ENCODE measurements around the gene ITPRIPL2. TPM values are rescaled to one million over a fixed set of nuclear protein-coding genes. Genes with fewer than 3 reads are reported as not detected.

ITPRIPL2 gene
- total RNA-seq, 1 donor from 2014 or later: 21.8 TPM

- no peaks in the 10 kb centered on the region for H3K27me3 Mint-ChIP-seq (ENCODE audit: low read depth)
- no peaks in the 10 kb centered on the region for H3K36me3 Mint-ChIP-seq (ENCODE audit: low read depth)
- no peak overlapping the region for H3K27ac Mint-ChIP-seq (ENCODE audit: unreplicated experiment)
- H3K4me3 Mint-ChIP-seq: no peak overlapping the region
- H3K4me1 Mint-ChIP-seq: peaks cover 6% of the 10 kb centered on the region
- no peaks in the 10 kb centered on the region for H3K9me3 Mint-ChIP-seq
- no peak for DNase-seq (ENCODE audit: low read depth, low spot score)
- TF ChIP-seq, protein P1, sequence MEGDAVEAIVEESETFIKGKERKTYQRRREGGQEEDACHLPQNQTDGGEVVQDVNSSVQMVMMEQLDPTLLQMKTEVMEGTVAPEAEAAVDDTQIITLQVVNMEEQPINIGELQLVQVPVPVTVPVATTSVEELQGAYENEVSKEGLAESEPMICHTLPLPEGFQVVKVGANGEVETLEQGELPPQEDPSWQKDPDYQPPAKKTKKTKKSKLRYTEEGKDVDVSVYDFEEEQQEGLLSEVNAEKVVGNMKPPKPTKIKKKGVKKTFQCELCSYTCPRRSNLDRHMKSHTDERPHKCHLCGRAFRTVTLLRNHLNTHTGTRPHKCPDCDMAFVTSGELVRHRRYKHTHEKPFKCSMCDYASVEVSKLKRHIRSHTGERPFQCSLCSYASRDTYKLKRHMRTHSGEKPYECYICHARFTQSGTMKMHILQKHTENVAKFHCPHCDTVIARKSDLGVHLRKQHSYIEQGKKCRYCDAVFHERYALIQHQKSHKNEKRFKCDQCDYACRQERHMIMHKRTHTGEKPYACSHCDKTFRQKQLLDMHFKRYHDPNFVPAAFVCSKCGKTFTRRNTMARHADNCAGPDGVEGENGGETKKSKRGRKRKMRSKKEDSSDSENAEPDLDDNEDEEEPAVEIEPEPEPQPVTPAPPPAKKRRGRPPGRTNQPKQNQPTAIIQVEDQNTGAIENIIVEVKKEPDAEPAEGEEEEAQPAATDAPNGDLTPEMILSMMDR (conservative IDR thresholded peaks at IDR 0.05): no peak
These were observed 8.6 kb upstream of the ITPRIPL2 start for GRCh38 chr16:19105131-19105530.

DNA sequence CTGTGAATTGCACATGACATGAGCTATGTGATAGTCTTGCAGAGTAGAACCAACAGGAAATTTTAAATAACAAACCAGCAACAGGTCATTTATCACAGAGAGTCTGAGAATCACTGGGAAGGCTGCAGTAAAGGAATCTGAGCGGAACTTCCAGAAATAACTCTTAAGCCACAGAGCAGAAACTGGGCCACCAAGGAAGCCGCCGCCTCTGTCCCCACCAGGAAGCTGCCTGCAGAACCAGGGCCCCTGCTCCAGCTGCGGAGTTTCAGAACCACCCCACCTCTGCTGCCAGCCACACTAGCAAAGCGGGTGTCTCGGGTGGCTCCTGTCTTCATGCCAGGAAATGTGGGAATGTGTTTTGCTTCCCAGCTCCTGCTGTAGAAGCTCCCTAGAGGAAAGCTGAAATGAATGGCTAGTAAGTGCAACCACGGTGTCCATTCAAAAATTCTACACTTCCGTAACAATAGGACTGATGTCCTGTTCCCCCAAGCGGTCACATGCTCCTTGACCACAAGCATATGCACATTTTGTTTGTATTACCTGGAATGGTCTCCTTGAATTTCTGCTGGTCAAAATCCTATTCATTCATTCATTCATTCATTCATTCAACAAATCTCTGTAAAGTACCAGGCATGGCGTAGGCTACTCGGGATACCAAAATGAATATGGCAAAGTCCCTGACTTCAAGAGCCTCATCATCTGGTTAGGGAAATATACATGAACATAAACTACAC, 7.7 kb upstream of the ITPRIPL2 start:
- TF ChIP-seq, protein P1 (conservative IDR thresholded peaks at IDR 0.05): no peak
- Mint-ChIP-seq H3K27me3 (ENCODE audit: low read depth) (no peaks in the 10 kb centered on the region), H3K27ac (ENCODE audit: unreplicated experiment) (no peak overlapping the region), H3K9me3 (no peaks in the 10 kb centered on the region), H3K36me3 (ENCODE audit: low read depth) (no peaks in the 10 kb centered on the region), H3K4me1 (peaks cover 6% of the 10 kb centered on the region), H3K4me3 (no peak overlapping the region)
- DNase-seq (ENCODE audit: low read depth, low spot score): no peak

- Mint-ChIP-seq H3K4me1 (peaks cover 6% of the 10 kb centered on the region), H3K27ac (ENCODE audit: unreplicated experiment) (no peak overlapping the region), H3K4me3 (no peak overlapping the region), H3K36me3 (ENCODE audit: low read depth) (no peaks in the 10 kb centered on the region), H3K27me3 (ENCODE audit: low read depth) (no peaks in the 10 kb centered on the region), H3K9me3 (no peaks in the 10 kb centered on the region)
- TF ChIP-seq, protein P1 (conservative IDR thresholded peaks at IDR 0.05): no peak
- no peak for DNase-seq (ENCODE audit: low read depth, low spot score)
These were observed 7.1 kb upstream of the ITPRIPL2 start for GRCh38 chr16:19106625-19107020.

DNA sequence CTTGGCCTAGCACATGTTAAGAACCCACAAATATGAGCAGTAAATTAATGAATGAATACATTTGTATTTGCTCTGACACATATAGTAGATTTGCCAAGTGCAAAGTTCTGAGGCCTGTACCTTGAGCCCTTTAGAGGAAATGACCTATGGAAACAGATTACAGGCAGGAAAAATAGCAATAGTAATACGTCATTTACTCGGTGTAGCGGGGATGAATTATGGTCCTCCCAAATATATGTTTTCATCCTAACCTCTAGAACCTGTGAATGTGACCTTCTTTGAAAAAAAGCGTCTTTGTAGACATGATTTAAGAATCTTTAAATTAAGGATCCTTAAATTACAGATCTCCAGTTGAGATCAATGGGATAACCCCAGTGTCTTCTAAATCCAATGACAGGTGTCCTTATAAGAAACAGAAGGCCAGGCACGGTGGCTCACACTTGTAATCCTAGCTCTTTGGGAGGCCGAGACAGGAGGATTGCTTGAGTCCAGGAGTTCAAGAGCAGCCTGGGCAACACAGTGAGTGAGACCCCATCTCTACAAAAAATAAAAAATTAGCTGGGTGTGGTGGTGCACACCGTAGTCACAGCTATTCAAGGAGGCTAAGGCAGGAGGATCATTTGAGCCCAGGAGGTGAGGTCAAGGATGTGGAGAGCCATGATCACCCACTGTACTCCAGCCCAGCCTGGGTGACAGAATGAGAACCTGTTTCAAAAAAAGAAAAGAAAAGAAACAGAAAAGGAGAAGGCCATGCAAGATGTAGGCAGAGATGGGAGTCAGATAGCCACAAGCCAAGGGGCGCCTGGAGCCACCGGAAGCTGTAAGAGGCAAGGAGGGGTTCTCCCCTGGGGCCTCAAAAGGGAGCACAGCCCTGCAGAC, 5.1 kb upstream of the ITPRIPL2 start:
- H3K27ac Mint-ChIP-seq (ENCODE audit: unreplicated experiment): no peak overlapping the region
- no peaks in the 10 kb centered on the region for H3K9me3 Mint-ChIP-seq
- no peak for DNase-seq (ENCODE audit: low read depth, low spot score)
- no peaks in the 10 kb centered on the region for H3K27me3 Mint-ChIP-seq (ENCODE audit: low read depth)
- H3K4me3 Mint-ChIP-seq: no peak overlapping the region
- TF ChIP-seq, protein P1 (conservative IDR thresholded peaks at IDR 0.05): no peak
- H3K36me3 Mint-ChIP-seq (ENCODE audit: low read depth): no peaks in the 10 kb centered on the region
- peaks cover 14% of the 10 kb centered on the region for H3K4me1 Mint-ChIP-seq

- no peaks in the 10 kb centered on the region for H3K9me3 Mint-ChIP-seq
- H3K27me3 Mint-ChIP-seq (ENCODE audit: low read depth): no peaks in the 10 kb centered on the region
- no peak overlapping the region for H3K4me3 Mint-ChIP-seq
- peaks cover 15% of the 10 kb centered on the region for H3K4me1 Mint-ChIP-seq
- DNase-seq (ENCODE audit: low read depth, low spot score): no peak
- TF ChIP-seq, protein P1 (conservative IDR thresholded peaks at IDR 0.05): no peak
- no peak overlapping the region for H3K27ac Mint-ChIP-seq (ENCODE audit: unreplicated experiment)
- no peaks in the 10 kb centered on the region for H3K36me3 Mint-ChIP-seq (ENCODE audit: low read depth)
These were observed 4.5 kb upstream of the ITPRIPL2 start for GRCh38 chr16:19109288-19109664.

All from neural crest cell (in vitro differentiated cells).